Measurements from ENCODE around the gene FCGR2B. TPM values are rescaled to one million over a fixed set of nuclear protein-coding genes. Genes with fewer than 3 reads are reported as not detected.

The FCGR2B gene
- total RNA-seq, 1 donor from 2014 or later, result 0.36 TPM

DNA sequence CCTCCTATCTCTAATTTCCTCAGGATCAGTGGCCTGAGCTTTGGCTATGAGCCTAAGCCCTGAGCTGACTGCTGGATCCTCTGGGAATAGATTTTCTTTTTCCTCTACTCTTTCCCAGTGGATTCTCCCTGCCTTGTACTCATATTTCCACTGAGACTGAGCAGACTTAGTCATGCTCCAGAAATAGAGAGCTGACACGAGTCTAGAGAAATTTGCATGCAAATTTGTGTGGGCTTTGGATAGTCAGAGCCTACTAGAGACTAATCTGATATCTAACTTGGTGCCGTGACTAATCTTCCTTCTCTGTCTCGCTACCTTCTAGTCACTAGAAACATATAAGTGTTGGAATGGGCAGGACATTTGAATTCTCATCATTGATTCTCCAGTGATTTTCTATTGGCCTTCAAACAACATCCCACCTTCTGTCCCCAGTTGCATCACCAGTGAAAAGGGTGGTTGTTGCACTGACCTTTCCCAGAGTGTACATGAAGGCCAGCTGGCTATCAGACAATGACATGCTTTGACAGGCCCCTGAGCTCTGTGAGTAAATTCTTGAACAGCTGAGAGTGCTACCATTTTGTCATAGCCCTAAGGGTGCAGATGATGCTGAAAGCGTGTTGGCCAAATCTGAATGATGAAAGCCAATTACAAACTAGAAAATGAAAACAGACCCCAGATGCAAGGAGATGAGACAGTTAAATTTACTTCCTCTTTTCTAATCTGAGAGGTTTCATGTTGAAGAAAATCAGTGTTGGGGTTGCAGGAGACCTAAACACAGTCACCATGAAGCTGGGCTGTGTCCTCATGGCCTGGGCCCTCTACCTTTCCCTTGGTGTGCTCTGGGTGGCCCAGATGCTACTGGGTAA is 43.8 kb downstream of the FCGR2B start, which contains the start of gene FCRLA:
Gene FCRLA (plus strand): TSS at position 748 of the 866 bp plus-strand sequence. CDS start 36 bp downstream, at position 784.
- H3K4me3 Mint-ChIP-seq (ENCODE audit: low read depth), result no peak within 1 kb of the TSS
- no peak for TF ChIP-seq CTCF (IDR thresholded peaks at IDR 0.05; ENCODE audit: unreplicated experiment)
- H3K4me1 Mint-ChIP-seq (ENCODE audit: low read depth), result peaks cover 19% of the 10 kb centered on the region
- no peak for DNase-seq (ENCODE audit: low spot score, unreplicated experiment)
- no peak within 1 kb of the TSS for H3K27ac Mint-ChIP-seq
- H3K36me3 Mint-ChIP-seq (ENCODE audit: insufficient read depth), result no peaks in the 10 kb centered on the region
- peaks cover 6% of the 10 kb centered on the region for H3K27me3 Mint-ChIP-seq
- H3K9me3 Mint-ChIP-seq (ENCODE audit: low read depth), result no peaks in the 10 kb centered on the region

DNA sequence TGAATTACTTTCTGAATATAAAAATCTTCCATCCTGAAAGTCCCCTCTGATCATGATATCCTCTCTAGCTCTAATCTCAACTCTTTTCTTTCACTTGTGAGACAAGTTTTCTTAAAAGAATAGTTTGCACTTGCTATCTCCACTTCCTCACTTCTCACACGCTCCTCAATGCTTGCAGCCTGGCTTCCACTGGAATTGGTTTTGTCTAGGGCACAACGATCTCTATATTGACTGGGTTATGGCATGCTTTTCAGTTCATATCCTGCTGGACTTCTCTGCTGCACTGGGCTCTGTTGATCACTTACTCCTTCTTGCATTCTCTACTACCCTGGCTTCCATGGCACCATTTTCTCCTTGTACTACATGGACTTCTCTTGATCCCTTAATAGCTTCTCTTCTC is 44.6 kb downstream of the FCGR2B start:
- H3K4me1 Mint-ChIP-seq (ENCODE audit: low read depth), result peaks cover 11% of the 10 kb centered on the region

DNA sequence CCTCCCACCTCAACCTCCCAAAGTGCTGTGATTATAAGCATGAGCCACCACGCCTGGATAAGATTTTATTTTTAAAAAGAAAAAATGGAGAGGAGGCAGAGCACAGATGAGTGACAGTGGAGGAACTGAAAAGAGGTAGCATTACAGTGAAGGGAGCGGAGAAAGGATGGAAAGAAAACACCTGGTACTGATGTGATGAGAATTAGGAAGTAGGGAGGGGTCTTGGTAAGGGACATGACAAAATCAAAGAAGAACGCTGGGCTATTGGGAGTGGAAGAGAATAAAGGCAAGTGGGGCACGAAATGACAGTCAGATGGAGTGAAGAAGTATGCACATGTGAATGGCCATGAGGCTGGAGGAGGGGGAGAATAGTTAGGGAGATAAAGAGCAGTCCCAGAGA is 46.4 kb downstream of the FCGR2B start:
- H3K27ac Mint-ChIP-seq, result no peak overlapping the region
- H3K36me3 Mint-ChIP-seq (ENCODE audit: insufficient read depth), result no peaks in the 10 kb centered on the region
- H3K27me3 Mint-ChIP-seq, result peaks cover 10% of the 10 kb centered on the region
- H3K9me3 Mint-ChIP-seq (ENCODE audit: low read depth), result no peaks in the 10 kb centered on the region
- H3K4me1 Mint-ChIP-seq (ENCODE audit: low read depth), result peaks cover 11% of the 10 kb centered on the region
- no peak overlapping the region for H3K4me3 Mint-ChIP-seq (ENCODE audit: low read depth)
- TF ChIP-seq CTCF (IDR thresholded peaks at IDR 0.05; ENCODE audit: unreplicated experiment), result no peak
- no peak for DNase-seq (ENCODE audit: low spot score, unreplicated experiment)

More for the DNA sequence above, 44.6 kb downstream of the FCGR2B start:
- no peak for DNase-seq (ENCODE audit: low spot score, unreplicated experiment)
- Mint-ChIP-seq H3K27me3 (peaks cover 10% of the 10 kb centered on the region), H3K9me3 (ENCODE audit: low read depth) (no peaks in the 10 kb centered on the region), H3K27ac (no peak overlapping the region), H3K36me3 (ENCODE audit: insufficient read depth) (no peaks in the 10 kb centered on the region), H3K4me3 (ENCODE audit: low read depth) (no peak overlapping the region)
- TF ChIP-seq CTCF (IDR thresholded peaks at IDR 0.05; ENCODE audit: unreplicated experiment), result no peak

DNA sequence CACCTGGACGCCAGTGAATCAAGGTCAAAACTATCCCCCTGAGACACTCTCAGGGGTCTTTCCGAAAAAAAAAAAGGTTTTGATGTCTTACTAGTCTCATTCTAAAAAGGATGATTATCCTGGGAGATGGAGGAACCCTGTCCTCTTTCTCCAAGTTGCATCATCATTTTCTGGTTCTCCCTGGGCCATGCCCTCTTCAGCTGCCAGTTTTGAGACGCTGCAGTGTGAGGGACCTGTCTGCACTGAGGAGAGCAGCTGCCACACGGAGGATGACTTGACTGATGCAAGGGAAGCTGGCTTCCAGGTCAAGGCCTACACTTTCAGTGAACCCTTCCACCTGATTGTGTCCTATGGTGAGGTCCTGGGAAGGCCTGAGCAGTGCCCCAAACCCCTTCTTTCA is 47.6 kb downstream of the FCGR2B start:
- peaks cover 13% of the 10 kb centered on the region for H3K27me3 Mint-ChIP-seq
- peaks cover 11% of the 10 kb centered on the region for H3K4me1 Mint-ChIP-seq (ENCODE audit: low read depth)
- no peak overlapping the region for H3K4me3 Mint-ChIP-seq (ENCODE audit: low read depth)
- no peaks in the 10 kb centered on the region for H3K36me3 Mint-ChIP-seq (ENCODE audit: insufficient read depth)
- no peaks in the 10 kb centered on the region for H3K9me3 Mint-ChIP-seq (ENCODE audit: low read depth)
- no peak for TF ChIP-seq CTCF (IDR thresholded peaks at IDR 0.05; ENCODE audit: unreplicated experiment)
- DNase-seq (ENCODE audit: low spot score, unreplicated experiment), result no peak
- no peak overlapping the region for H3K27ac Mint-ChIP-seq

- DNase-seq (ENCODE audit: low spot score, unreplicated experiment), result no peak
- Mint-ChIP-seq H3K27ac (no peak overlapping the region), H3K27me3 (peaks cover 33% of the 10 kb centered on the region), H3K4me1 (ENCODE audit: low read depth) (peaks cover 2% of the 10 kb centered on the region), H3K4me3 (ENCODE audit: low read depth) (no peak overlapping the region), H3K9me3 (ENCODE audit: low read depth) (no peaks in the 10 kb centered on the region), H3K36me3 (ENCODE audit: insufficient read depth) (no peaks in the 10 kb centered on the region)
- no peak for TF ChIP-seq CTCF (IDR thresholded peaks at IDR 0.05; ENCODE audit: unreplicated experiment)
These were observed 55.8 kb downstream of the FCGR2B start for GRCh38 chr1:161718559-161719324.

Measured in progenitor cell of endocrine pancreas (in vitro differentiated cells).